Omental fat pad (tissue), 4 donors: ENCODE measurements around the gene SORCS2. TPM values are rescaled to one million over a fixed set of nuclear protein-coding genes. Genes with fewer than 3 reads are reported as not detected.

Experiments
- ATAC-seq: fragments of 150-250 bp; one replicate; pipeline ENCODE4 v1.9.1; 2016; ENCODE audit warnings: mild to moderate bottlenecking, moderate library complexity; ENCODE audit not compliant: low FRiP score
- DNase-seq: peaks from one replicate; pipeline ENCODE4 v3.0.0-alpha.2; 2019; ENCODE audit warnings: low spot score
- total RNA-seq, 4 donors: library from RNA; depleted of rRNA; stranded (reverse); fragments of >200 nt; gene quantifications; one replicate each; pipeline ENCODE4 v1.1.0, GENCODE V29; 2016
- TF ChIP-seq, protein P1 (sequence below), 3 donors: fragments of 450-650 bp; IDR thresholded peaks; one replicate each; pipeline ENCODE4 v1.5.1; 2016 to 2017; ENCODE audit warnings: antibody characterized with exemption in 3 of 3, mild to moderate bottlenecking in 3 of 3, moderate library complexity in 2 of 3

Gene SORCS2
- total RNA-seq, 4 donors from 2014 or later: 0.63 to 4.6 (median 1.2) TPM

GRCh38 chr4:7278071-7278765 is 85.9 kb downstream of the SORCS2 start:
- DNase-seq (no peak), ATAC-seq (no peak)
- TF ChIP-seq, protein P1, sequence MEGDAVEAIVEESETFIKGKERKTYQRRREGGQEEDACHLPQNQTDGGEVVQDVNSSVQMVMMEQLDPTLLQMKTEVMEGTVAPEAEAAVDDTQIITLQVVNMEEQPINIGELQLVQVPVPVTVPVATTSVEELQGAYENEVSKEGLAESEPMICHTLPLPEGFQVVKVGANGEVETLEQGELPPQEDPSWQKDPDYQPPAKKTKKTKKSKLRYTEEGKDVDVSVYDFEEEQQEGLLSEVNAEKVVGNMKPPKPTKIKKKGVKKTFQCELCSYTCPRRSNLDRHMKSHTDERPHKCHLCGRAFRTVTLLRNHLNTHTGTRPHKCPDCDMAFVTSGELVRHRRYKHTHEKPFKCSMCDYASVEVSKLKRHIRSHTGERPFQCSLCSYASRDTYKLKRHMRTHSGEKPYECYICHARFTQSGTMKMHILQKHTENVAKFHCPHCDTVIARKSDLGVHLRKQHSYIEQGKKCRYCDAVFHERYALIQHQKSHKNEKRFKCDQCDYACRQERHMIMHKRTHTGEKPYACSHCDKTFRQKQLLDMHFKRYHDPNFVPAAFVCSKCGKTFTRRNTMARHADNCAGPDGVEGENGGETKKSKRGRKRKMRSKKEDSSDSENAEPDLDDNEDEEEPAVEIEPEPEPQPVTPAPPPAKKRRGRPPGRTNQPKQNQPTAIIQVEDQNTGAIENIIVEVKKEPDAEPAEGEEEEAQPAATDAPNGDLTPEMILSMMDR (IDR thresholded peaks at IDR 0.05): no peak

GRCh38 chr4:7278981-7279380 is 86.6 kb downstream of the SORCS2 start:
- ATAC-seq (no peak), DNase-seq (no peak)
- TF ChIP-seq, protein P1 (IDR thresholded peaks at IDR 0.05): no peak

DNA sequence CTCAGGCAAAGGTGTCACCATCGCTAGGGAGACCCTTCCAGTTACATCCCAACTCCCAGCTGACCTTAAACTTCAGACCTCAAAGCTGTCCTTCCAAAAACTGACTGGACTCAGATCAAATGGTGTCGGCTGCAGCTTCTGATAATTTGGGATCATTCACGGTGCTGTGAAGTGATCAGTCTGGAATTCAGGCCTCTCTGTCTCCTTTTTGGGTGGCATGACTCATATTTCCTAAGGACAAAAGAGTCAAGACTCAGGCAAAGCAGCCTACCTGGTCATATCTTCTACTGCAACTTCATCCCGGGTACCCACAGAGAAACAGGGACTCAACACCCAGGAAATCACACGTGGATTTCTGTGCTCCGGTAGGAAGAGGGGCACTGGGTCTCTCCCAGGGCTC is 87.6 kb downstream of the SORCS2 start:
- ATAC-seq (no peak), DNase-seq (no peak)
- TF ChIP-seq, protein P1 (IDR thresholded peaks at IDR 0.05): no peak

DNA sequence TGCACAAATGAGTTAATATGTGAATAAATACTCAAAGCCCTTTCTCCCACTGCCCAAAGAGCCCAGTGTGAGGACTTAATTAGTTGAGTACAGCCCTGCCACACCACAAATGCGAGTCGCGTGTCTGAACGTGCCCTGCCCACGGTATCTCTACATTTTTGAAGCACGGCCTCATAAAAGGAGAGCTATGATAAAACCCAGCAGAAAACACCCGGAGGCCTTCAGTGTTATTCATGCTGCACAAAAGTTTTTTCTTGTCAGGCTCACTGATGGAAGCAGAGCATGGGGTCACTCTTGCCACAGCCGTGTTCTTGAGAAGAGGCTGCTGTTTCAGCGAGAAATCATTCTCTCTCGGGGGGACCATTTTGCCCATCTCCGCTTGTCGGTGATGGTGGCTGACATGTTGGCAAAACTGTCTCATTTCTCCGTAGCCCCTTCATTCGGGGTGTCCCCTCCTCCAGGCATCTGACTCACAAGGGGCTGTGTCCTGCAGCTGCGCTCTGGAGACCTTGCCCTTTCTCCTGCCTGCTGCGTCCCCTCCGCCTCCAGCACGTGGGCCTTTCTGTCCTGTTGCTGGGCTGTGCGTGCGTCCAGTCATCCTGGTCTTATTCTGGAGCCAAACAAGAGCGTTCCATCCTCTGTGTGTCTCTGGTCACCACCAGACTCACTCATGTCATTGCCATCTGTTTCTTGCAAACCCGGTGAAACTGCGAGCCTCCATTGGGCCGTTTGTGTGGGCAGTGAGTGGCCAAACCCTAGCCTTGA is 88.8 kb downstream of the SORCS2 start:
- ATAC-seq: no peak
- TF ChIP-seq, protein P1 (IDR thresholded peaks at IDR 0.05): no peak
- no peak for DNase-seq

DNA sequence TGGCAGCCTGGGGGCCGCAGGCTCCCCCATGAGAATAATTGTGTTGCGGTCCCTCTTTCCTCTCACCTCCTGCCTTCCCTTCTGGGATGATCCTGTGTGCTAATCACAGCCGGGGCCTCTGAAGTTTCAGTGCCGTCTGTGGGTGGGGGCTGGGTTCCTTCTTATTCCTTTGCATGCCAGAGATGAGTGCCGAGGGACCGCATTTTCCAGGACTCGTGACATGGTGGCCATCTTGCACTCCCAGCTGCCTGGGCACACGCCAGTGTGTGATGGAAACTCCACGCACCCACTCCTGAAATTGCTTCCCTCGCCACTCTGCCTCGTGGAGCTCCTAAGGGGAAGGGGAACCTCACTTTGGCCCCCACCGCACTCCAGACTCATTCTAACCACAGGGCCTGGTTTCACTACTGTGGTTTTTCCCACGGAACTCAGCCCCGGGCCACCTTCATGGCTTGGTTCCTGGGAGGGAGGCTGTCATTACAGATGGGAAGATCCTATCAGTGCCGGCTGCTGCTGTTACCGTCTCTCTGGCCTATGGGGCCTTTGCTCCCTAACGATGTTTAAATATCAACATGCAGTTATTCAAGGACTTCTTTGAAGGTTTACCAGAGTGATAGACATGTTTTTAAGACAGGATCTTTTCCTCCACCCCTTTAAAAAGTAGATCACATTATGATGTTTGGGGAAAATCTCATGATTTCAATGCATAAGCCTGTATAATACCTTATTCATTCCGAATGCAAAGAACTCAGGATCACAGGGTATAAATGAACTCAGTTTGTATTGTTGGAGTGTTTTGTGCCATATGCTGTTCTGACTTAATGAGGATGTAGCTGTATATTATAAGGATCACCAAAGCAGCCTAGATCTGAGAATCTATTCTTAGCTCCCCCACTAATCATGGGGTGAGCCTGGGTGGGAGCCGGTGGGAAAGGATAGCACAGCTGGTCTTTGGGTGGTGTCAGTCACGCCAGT is 89.6 kb downstream of the SORCS2 start:
- DNase-seq (no peak), ATAC-seq (no peak)
- TF ChIP-seq, protein P1 (IDR thresholded peaks at IDR 0.05): no peak

GRCh38 chr4:7282786-7283440 is 90.6 kb downstream of the SORCS2 start:
- ATAC-seq: no peak
- DNase-seq: no peak
- TF ChIP-seq, protein P1 (IDR thresholded peaks at IDR 0.05): no peak
